A549 treated with Hydrocortisone at 1 μM for 4 hours (cell line): ENCODE results near the gene FREY1. TPM values are rescaled to one million over a fixed set of nuclear protein-coding genes. Genes with fewer than 3 reads are reported as not detected.

Experiments
- total RNA-seq: library from RNA; stranded (reverse); fragments of 200-300 nt; extraction: Qiagen RNA extraction; gene quantifications from 5 replicates; pipeline ENCODE4 v1.2.3, GENCODE V29; 2022

FREY1 gene
- 0.29 to 0.59 TPM (median 0.32 TPM) in 5 replicates for total RNA-seq

DNA sequence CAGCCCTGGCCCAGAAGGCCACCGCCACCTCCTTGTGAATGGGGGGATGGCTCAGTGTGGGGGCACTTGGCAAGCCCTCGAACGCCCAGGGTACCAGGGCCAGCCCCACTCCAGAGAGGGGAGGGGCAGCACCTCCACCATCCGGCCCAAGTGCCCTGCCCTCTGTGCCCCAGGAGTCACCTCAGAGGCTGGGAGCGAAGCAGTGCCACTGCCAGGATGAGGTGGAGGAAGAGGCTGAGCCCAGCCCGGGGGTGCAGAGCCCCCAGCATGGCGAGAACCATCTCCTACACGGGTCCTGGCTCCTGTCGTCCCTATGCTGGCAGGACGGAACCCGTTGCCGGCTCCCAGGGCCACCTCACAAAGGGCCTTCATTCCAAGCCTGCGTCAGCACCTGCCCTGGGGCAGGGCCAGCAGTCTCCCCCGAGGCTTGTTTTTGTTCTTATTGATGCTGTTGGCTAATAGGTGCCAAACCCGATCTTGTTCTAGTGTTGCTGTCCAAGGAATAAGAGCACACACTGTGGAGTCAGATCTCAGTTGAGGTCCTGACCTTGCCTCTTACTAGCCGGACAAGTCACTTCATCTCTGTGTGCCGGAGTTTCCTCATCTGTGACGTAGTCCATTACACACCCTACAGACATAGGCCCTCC, at the start of gene FREY1:
Gene FREY1 (minus strand): TSS at position 307 of the 647 bp plus-strand sequence. CDS start 26 bp downstream, at position 281.

GRCh38 chr11:45922425-45923082, 15.5 kb upstream of the FREY1 start, which contains the start of gene LARGE2:
Gene LARGE2 (plus strand): TSS chr11:45922656. CDS start chr11:45922883, 227 bp downstream.

GRCh38 chr11:45917623-45918330, 10.7 kb upstream of the FREY1 start, which contains the start of gene PEX16:
Gene PEX16 (minus strand): TSS chr11:45917877. CDS start chr11:45917811, 66 bp downstream.

GRCh38 chr11:45885274-45885920, 21.7 kb downstream of the FREY1 start, which contains the start of gene MAPK8IP1:
Gene MAPK8IP1 (plus strand): TSS chr11:45885651. CDS start chr11:45885821, 170 bp downstream.

Other genes with a start within 250 kb of the FREY1 start
- gene CHST1, start 241.6 kb downstream of the FREY1 start, total RNA-seq, result 1.3 to 1.9 TPM (median 1.9 TPM) in 5 replicates
- 29.7 to 33.0 TPM (median 31.4 TPM) in 5 replicates for gene SLC35C1, start 102.1 kb downstream of the FREY1 start, total RNA-seq
- 3.8 to 4.6 TPM (median 4.4 TPM) in 5 replicates for gene CRY2, start 59.8 kb downstream of the FREY1 start, total RNA-seq
- 5.4 to 6.3 TPM (median 6.0 TPM) in 5 replicates for gene MAPK8IP1, start 21.6 kb downstream of the FREY1 start, total RNA-seq
- gene PEX16, start 10.6 kb upstream of the FREY1 start, total RNA-seq, result 16.0 to 20.4 TPM (median 18.7 TPM) in 5 replicates
- gene LARGE2, start 15.4 kb upstream of the FREY1 start, total RNA-seq, result 1.9 to 3.5 TPM (median 2.3 TPM) in 5 replicates
- 9.0 to 10.6 TPM (median 9.9 TPM) in 5 replicates for gene PHF21A, start 214.2 kb upstream of the FREY1 start, total RNA-seq